Endodermal cell (in vitro differentiated cells): ENCODE data around the gene VWA3A. TPM values are rescaled to one million over a fixed set of nuclear protein-coding genes. Genes with fewer than 3 reads are reported as not detected.
"Not testable (repeated sequence)": the region's sequence is repeated elsewhere in the genome, so short reads cannot be mapped to it uniquely, and the experiment has no call there.

Experiments
- DNase-seq: peaks from one replicate; pipeline ENCODE4 v3.0.0-alpha.2; 2017
- H3K27ac ChIP-seq: 2 replicates; pipeline ENCODE4 v1.5.1; 2013; ENCODE audit warnings: mild to moderate bottlenecking, low read depth, low read length, moderate library complexity
- H3K27me3 ChIP-seq: 2 replicates; pipeline ENCODE4 v1.6.1; 2013; ENCODE audit warnings: mild to moderate bottlenecking, low read length, moderate library complexity; ENCODE audit not compliant: insufficient read depth, control insufficient read depth, poor library complexity, severe bottlenecking
- H3K36me3 ChIP-seq: 2 replicates; pipeline ENCODE4 v1.7.0; 2013; ENCODE audit warnings: mild to moderate bottlenecking, low read length, moderate library complexity; ENCODE audit not compliant: control insufficient read depth, insufficient read depth
- H3K4me1 ChIP-seq: one replicate; pipeline ENCODE4 v1.7.0; 2013; ENCODE audit warnings: low read length; ENCODE audit not compliant: control insufficient read depth, insufficient read depth
- H3K4me3 ChIP-seq: 2 replicates; pipeline ENCODE4 v1.5.1; 2013; ENCODE audit warnings: mild to moderate bottlenecking, low read length, moderate library complexity
- H3K9ac ChIP-seq: 2 replicates; pipeline ENCODE4 v1.6.1; 2013; ENCODE audit warnings: mild to moderate bottlenecking, low read length, moderate library complexity; ENCODE audit not compliant: poor library complexity, severe bottlenecking; ENCODE audit errors: extremely low read depth
- H3K9me3 ChIP-seq: 2 replicates; pipeline ENCODE4 v1.6.1; 2013; ENCODE audit warnings: mild to moderate bottlenecking, low read length, moderate library complexity; ENCODE audit not compliant: control insufficient read depth
- H3K27ac Mint-ChIP-seq: 2 replicates; pipeline ENCODE4 v1.8.0; 2020; ENCODE audit warnings: mixed read lengths
- H3K27me3 Mint-ChIP-seq: 2 replicates; pipeline ENCODE4 v1.8.0; 2021; ENCODE audit warnings: mild to moderate bottlenecking, mixed read lengths; ENCODE audit not compliant: insufficient read depth
- H3K36me3 Mint-ChIP-seq: 2 replicates; pipeline ENCODE4 v1.8.0; 2020; ENCODE audit warnings: low read depth, mixed read lengths
- H3K4me1 Mint-ChIP-seq: 2 replicates; pipeline ENCODE4 v1.8.0; 2020; ENCODE audit warnings: mixed read lengths
- H3K4me3 Mint-ChIP-seq: 2 replicates; pipeline ENCODE4 v1.8.0; 2020; ENCODE audit warnings: mild to moderate bottlenecking, moderate library complexity, mixed read lengths
- H3K9me3 Mint-ChIP-seq: 2 replicates; pipeline ENCODE4 v1.8.0; 2020; ENCODE audit warnings: mild to moderate bottlenecking, mixed read lengths
- CTCF ChIP-seq: fragments of 200-600 bp; sonication (generic); conservative IDR thresholded peaks from 2 replicates; pipeline ENCODE4 v1.5.0; 2021; ENCODE audit warnings: antibody characterized with exemption, mild to moderate bottlenecking
- WGBS, 2 experiments: methylation state at CpG; one replicate each; pipeline versions ENCODE4 v1.1.5 to v1.1.7; 2013; ENCODE audit warnings: missing lambda C conversion rate in 2 of 2, mixed read lengths in 1 of 2; ENCODE audit not compliant: insufficient coverage in 1 of 2, insufficient read length in 1 of 2; 5-methylcytosine and 5-hydroxymethylcytosine counted together
- total RNA-seq, 2 donors: library from RNA; stranded (reverse); fragmentation: NEBNext Ultra II Directional in 1 of 2; extraction: Animal tissue kit (Norgen Biotek cat#: 25700) in 1 of 2; gene quantifications; 2 replicates in 1 of 2; 3 replicates in 1 of 2; pipeline ENCODE4 v1.2.1, GENCODE V29; 2021

Gene VWA3A
- total RNA-seq, 2 donors from 2014 or later = 0.18 to 0.40 TPM

- no peaks in the 10 kb centered on the region for H3K36me3 Mint-ChIP-seq
- WGBS, 2 experiments = 81 to 87% methylated on average over 3 to 9 of the region's 9 CpGs
These were observed 55.5 kb downstream of the VWA3A start for GRCh38 chr16:22147853-22148252.

GRCh38 chr16:22151246-22151998 is 59.1 kb downstream of the VWA3A start:
- Mint-ChIP-seq H3K4me3 (no peak overlapping the region), H3K9me3 (no peaks in the 10 kb centered on the region), H3K4me1 (no peaks in the 10 kb centered on the region), H3K36me3 (no peaks in the 10 kb centered on the region), H3K27me3 (peaks cover 7% of the 10 kb centered on the region), H3K27ac (no peak overlapping the region)
- no peak for TF ChIP-seq CTCF
- WGBS, 2 experiments = 94 to 96% methylated on average over 5 to 6 of the region's 7 CpGs
- H3K4me3 ChIP-seq = no peak overlapping the region
- no peaks in the 10 kb centered on the region for H3K4me1 ChIP-seq
- no peaks in the 10 kb centered on the region for H3K9me3 ChIP-seq
- no peak overlapping the region for H3K27ac ChIP-seq
- H3K27me3 ChIP-seq = no peaks in the 10 kb centered on the region
- no peaks in the 10 kb centered on the region for H3K36me3 ChIP-seq
- H3K9ac ChIP-seq = no peak overlapping the region
- no peak for DNase-seq

More at GRCh38 chr16:22147853-22148252, 55.5 kb downstream of the VWA3A start:
- no peaks in the 10 kb centered on the region for H3K4me1 ChIP-seq
- no peaks in the 10 kb centered on the region for H3K27me3 ChIP-seq
- Mint-ChIP-seq H3K4me3 (no peak overlapping the region), H3K9me3 (no peaks in the 10 kb centered on the region), H3K4me1 (no peaks in the 10 kb centered on the region), H3K27me3 (peaks cover 2% of the 10 kb centered on the region), H3K27ac (no peak overlapping the region)
- H3K9me3 ChIP-seq = no peaks in the 10 kb centered on the region
- TF ChIP-seq CTCF = no peak
- no peaks in the 10 kb centered on the region for H3K36me3 ChIP-seq
- H3K4me3 ChIP-seq = no peak overlapping the region
- DNase-seq = no peak
- no peak overlapping the region for H3K9ac ChIP-seq
- H3K27ac ChIP-seq = no peak overlapping the region

- Histone ChIP-seq H3K9me3 (no peaks in the 10 kb centered on the region), H3K4me1 (no peaks in the 10 kb centered on the region), H3K27ac (no peak overlapping the region), H3K4me3 (no peak overlapping the region), H3K36me3 (no peaks in the 10 kb centered on the region), H3K27me3 (no peaks in the 10 kb centered on the region), H3K9ac (no peak overlapping the region)
- no peaks in the 10 kb centered on the region for H3K4me1 Mint-ChIP-seq
- H3K36me3 Mint-ChIP-seq = no peaks in the 10 kb centered on the region
- no peak overlapping the region for H3K4me3 Mint-ChIP-seq
- H3K27ac Mint-ChIP-seq = no peak overlapping the region
- TF ChIP-seq CTCF = no peak
- H3K27me3 Mint-ChIP-seq = peaks cover 7% of the 10 kb centered on the region
- no peak for DNase-seq
- H3K9me3 Mint-ChIP-seq = no peaks in the 10 kb centered on the region
- WGBS, 2 experiments = 92 to 95% methylated on average over 11 of the region's 11 CpGs
These were observed 60.0 kb downstream of the VWA3A start for GRCh38 chr16:22152316-22152715.

- H3K9ac ChIP-seq, DNase-seq, H3K27me3 ChIP-seq, H3K36me3 Mint-ChIP-seq, H3K4me3 ChIP-seq, H3K27me3 Mint-ChIP-seq, H3K27ac Mint-ChIP-seq, H3K4me3 Mint-ChIP-seq, H3K4me1 ChIP-seq, H3K27ac ChIP-seq, H3K4me1 Mint-ChIP-seq, H3K36me3 ChIP-seq, H3K9me3 ChIP-seq, H3K9me3 Mint-ChIP-seq: not testable (repeated sequence)
- 90 to 91% methylated on average over 7 of the region's 7 CpGs for WGBS, 2 experiments
These were observed 60.7 kb downstream of the VWA3A start for GRCh38 chr16:22153078-22153477.
